RPMI8226 (cell line): ENCODE results near the gene SGCD.

Experiments used
- DNase-seq: peaks from one replicate; pipeline ENCODE4 v3.0.0-alpha.2; 2015

The SGCD gene

GRCh38 chr5:156716591-156717380, 389.8 kb downstream of the SGCD start:
- DNase-seq: no peak

- DNase-seq: no peak
These were observed 392.0 kb downstream of the SGCD start for GRCh38 chr5:156718985-156719384.

GRCh38 chr5:156722358-156722757, 395.4 kb downstream of the SGCD start:
- no peak for DNase-seq

GRCh38 chr5:156735477-156735876, 408.5 kb downstream of the SGCD start:
- DNase-seq: no peak

GRCh38 chr5:156741516-156741915, 414.6 kb downstream of the SGCD start:
- DNase-seq: no peak

- no peak for DNase-seq
These were observed 426.9 kb downstream of the SGCD start for GRCh38 chr5:156753846-156754245.

GRCh38 chr5:156755421-156756087, 428.6 kb downstream of the SGCD start:
- no peak for DNase-seq

- DNase-seq: no peak
These were observed 431.2 kb downstream of the SGCD start for GRCh38 chr5:156758011-156758791.

- DNase-seq: no peak
These were observed 432.2 kb downstream of the SGCD start for GRCh38 chr5:156759156-156759555.

- DNase-seq: no peak
These were observed 435.8 kb downstream of the SGCD start for GRCh38 chr5:156762771-156763170.

GRCh38 chr5:156764176-156764971, 437.4 kb downstream of the SGCD start:
- DNase-seq: no peak

GRCh38 chr5:156774273-156774672, 447.3 kb downstream of the SGCD start:
- DNase-seq: no peak

GRCh38 chr5:156778139-156778706, 451.3 kb downstream of the SGCD start:
- no peak for DNase-seq

- DNase-seq: no peak
These were observed 451.8 kb downstream of the SGCD start for GRCh38 chr5:156778752-156779151.

- DNase-seq: no peak
These were observed 452.5 kb downstream of the SGCD start for GRCh38 chr5:156779436-156779835.

GRCh38 chr5:156783092-156783491, 456.1 kb downstream of the SGCD start:
- DNase-seq: no peak

GRCh38 chr5:156794687-156795086, 467.7 kb downstream of the SGCD start:
- no peak for DNase-seq

GRCh38 chr5:156798201-156798600, 471.2 kb downstream of the SGCD start:
- DNase-seq: no peak

GRCh38 chr5:156799171-156799570, 472.2 kb downstream of the SGCD start:
- DNase-seq: no peak

- no peak for DNase-seq
These were observed 474.0 kb downstream of the SGCD start for GRCh38 chr5:156800929-156801328.

- DNase-seq: no peak
These were observed 475.5 kb downstream of the SGCD start for GRCh38 chr5:156802501-156802900.

- DNase-seq: no peak
These were observed 476.4 kb downstream of the SGCD start for GRCh38 chr5:156803404-156803803.

GRCh38 chr5:156812959-156813358, 486.0 kb downstream of the SGCD start:
- no peak for DNase-seq
